ENCODE measurements around the gene FAM47E. TPM values are rescaled to one million over a fixed set of nuclear protein-coding genes. Genes with fewer than 3 reads are reported as not detected.

Gene FAM47E
- total RNA-seq, 2 experiments from 2014 or later = 0.34 to 0.74 TPM

DNA sequence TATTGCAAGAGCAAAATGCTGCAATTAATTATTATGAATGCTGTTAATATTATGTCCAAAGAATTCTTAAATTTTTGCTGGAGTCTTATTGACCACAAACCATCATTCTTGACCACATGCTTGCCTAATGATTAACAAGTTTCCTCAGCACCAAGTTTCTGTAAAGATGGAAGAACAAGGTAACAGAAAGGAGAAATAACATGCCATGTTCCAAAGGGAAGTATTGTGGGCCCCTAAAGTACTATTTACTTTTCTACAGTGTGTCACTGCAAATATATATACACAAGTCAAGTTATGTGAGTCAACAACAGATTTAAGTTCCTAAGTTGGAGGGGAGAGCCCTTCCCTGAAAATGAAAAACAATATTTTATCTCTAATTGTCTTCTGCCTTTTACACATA, 20.6 kb downstream of the FAM47E start:
- Mint-ChIP-seq H3K27me3 (no peaks in the 10 kb centered on the region), H3K4me3 (no peak overlapping the region), H3K27ac (no peak overlapping the region), H3K36me3 (ENCODE audit: low read depth) (no peaks in the 10 kb centered on the region), H3K9me3 (no peaks in the 10 kb centered on the region), H3K4me1 (ENCODE audit: low read depth) (no peaks in the 10 kb centered on the region)
- peaks cover 0 to 5% of the 10 kb centered on the region in 2 experiments for H3K27me3 ChIP-seq (ENCODE audit: control insufficient read depth in 1 of 2, insufficient read depth in 2 of 2, low read length in 2 of 2)
- intact Hi-C loops (cut with DNase I, micrococcal nuclease) = loop anchor here in 1 of 2 experiments (10.0 kb wide), 1 partner anchor 233 kb away; no protein-coding TSS in a partner anchor
- TF ChIP-seq CTCF (IDR thresholded peaks at IDR 0.05) = no peak
- H3K27ac ChIP-seq (ENCODE audit: low read depth in 1 of 2, low read length in 2 of 2) = no peak overlapping the region
- ATAC-seq (ENCODE audit: poor library complexity) (no peak), DNase-seq (no peak)
- H3K4me1 ChIP-seq (ENCODE audit: insufficient read depth, low read length) = no peaks in the 10 kb centered on the region
- H3K36me3 ChIP-seq (ENCODE audit: insufficient read depth, low read length) = no peaks in the 10 kb centered on the region
- POLR2A ChIA-PET = no interaction called here
- H3K9me3 ChIP-seq (ENCODE audit: control insufficient read depth in 1 of 2, insufficient read depth in 1 of 2, low read length in 2 of 2) = no peaks in the 10 kb centered on the region
- CTCF ChIA-PET = no interaction called here
- no peak overlapping the region for H3K4me3 ChIP-seq (ENCODE audit: low read length)

DNA sequence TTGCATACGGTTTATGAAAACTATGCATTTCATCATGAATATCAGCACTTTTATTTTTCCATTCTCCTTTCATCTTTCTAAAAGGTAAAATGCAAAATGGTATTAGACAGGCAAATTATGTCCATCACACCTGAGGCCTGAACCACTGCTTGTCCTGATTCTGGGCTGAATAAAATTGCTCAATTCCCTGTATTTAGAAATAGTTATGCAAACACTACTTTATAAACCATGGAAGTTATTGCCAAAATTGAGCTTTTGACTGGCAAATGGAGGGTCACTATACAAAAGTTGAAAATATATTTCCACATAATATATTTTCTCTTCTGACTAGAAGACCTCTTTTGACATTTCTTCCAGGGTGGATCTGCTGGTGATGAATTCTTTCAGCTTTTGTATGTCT, 21.1 kb downstream of the FAM47E start:
- no peak for DNase-seq
- no peaks in the 10 kb centered on the region for H3K4me1 ChIP-seq (ENCODE audit: insufficient read depth, low read length)
- no peak for TF ChIP-seq CTCF (IDR thresholded peaks at IDR 0.05)
- no peak overlapping the region for H3K4me3 ChIP-seq (ENCODE audit: low read length)
- Mint-ChIP-seq H3K4me1 (ENCODE audit: low read depth) (no peaks in the 10 kb centered on the region), H3K27me3 (no peaks in the 10 kb centered on the region), H3K9me3 (no peaks in the 10 kb centered on the region), H3K27ac (no peak overlapping the region), H3K36me3 (ENCODE audit: low read depth) (no peaks in the 10 kb centered on the region), H3K4me3 (no peak overlapping the region)
- H3K36me3 ChIP-seq (ENCODE audit: insufficient read depth, low read length) = no peaks in the 10 kb centered on the region
- peaks cover 0 to 5% of the 10 kb centered on the region in 2 experiments for H3K27me3 ChIP-seq (ENCODE audit: control insufficient read depth in 1 of 2, insufficient read depth in 2 of 2, low read length in 2 of 2)
- intact Hi-C loops (cut with DNase I, micrococcal nuclease) = loop anchor here in 1 of 2 experiments (10.0 kb wide), 1 partner anchor 232 kb away; no protein-coding TSS in a partner anchor
- CTCF ChIA-PET = no interaction called here
- POLR2A ChIA-PET = no interaction called here
- no peak overlapping the region for H3K27ac ChIP-seq (ENCODE audit: low read depth in 1 of 2, low read length in 2 of 2)
- H3K9me3 ChIP-seq (ENCODE audit: control insufficient read depth in 1 of 2, insufficient read depth in 1 of 2, low read length in 2 of 2) = no peaks in the 10 kb centered on the region
- no peak for ATAC-seq (ENCODE audit: poor library complexity)

GRCh38 chr4:76272999-76273398, 21.5 kb downstream of the FAM47E start:
- TF ChIP-seq CTCF (IDR thresholded peaks at IDR 0.05) = no peak
- Mint-ChIP-seq H3K36me3 (ENCODE audit: low read depth) (no peaks in the 10 kb centered on the region), H3K27me3 (no peaks in the 10 kb centered on the region), H3K9me3 (no peaks in the 10 kb centered on the region), H3K4me1 (ENCODE audit: low read depth) (no peaks in the 10 kb centered on the region), H3K4me3 (no peak overlapping the region), H3K27ac (no peak overlapping the region)
- Histone ChIP-seq H3K4me3 (ENCODE audit: low read length) (no peak overlapping the region), H3K27ac (ENCODE audit: low read depth in 1 of 2, low read length in 2 of 2) (no peak overlapping the region), H3K36me3 (ENCODE audit: insufficient read depth, low read length) (no peaks in the 10 kb centered on the region), H3K4me1 (ENCODE audit: insufficient read depth, low read length) (no peaks in the 10 kb centered on the region), H3K9me3 (ENCODE audit: control insufficient read depth in 1 of 2, insufficient read depth in 1 of 2, low read length in 2 of 2) (no peaks in the 10 kb centered on the region), H3K27me3 (ENCODE audit: control insufficient read depth in 1 of 2, insufficient read depth in 2 of 2, low read length in 2 of 2) (peaks cover 0 to 5% of the 10 kb centered on the region in 2 experiments)
- CTCF ChIA-PET = no interaction called here
- no peak for DNase-seq
- intact Hi-C loops (cut with DNase I, micrococcal nuclease) = loop anchor here in 1 of 2 experiments (10.0 kb wide), 1 partner anchor 232 kb away; no protein-coding TSS in a partner anchor
- ATAC-seq (ENCODE audit: poor library complexity) = no peak
- POLR2A ChIA-PET = no interaction called here

Data from CD4-positive, alpha-beta T cell (primary cell).